ENCODE data around the gene CCL11.

DNA sequence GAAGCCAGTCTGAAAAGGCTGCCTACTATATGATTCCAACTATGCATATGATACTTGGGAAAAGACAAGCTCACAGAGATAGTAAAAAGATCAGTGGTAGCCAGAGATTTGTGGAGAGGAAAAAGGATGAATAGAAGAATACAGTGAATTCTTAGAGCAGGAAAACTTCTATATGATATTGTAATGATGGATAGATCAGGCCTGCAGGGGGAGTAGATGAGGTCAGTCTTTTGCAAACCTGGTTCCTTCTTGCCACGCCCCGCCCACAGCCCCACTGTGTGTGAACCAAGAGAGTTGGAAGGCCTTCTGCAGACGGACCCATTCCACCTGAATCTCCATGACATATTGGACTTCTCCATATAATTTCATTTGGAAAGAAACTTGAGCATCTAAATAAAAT, 32.9 kb downstream of the CCL11 start:
- TF ChIP-seq, protein P1, sequence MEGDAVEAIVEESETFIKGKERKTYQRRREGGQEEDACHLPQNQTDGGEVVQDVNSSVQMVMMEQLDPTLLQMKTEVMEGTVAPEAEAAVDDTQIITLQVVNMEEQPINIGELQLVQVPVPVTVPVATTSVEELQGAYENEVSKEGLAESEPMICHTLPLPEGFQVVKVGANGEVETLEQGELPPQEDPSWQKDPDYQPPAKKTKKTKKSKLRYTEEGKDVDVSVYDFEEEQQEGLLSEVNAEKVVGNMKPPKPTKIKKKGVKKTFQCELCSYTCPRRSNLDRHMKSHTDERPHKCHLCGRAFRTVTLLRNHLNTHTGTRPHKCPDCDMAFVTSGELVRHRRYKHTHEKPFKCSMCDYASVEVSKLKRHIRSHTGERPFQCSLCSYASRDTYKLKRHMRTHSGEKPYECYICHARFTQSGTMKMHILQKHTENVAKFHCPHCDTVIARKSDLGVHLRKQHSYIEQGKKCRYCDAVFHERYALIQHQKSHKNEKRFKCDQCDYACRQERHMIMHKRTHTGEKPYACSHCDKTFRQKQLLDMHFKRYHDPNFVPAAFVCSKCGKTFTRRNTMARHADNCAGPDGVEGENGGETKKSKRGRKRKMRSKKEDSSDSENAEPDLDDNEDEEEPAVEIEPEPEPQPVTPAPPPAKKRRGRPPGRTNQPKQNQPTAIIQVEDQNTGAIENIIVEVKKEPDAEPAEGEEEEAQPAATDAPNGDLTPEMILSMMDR (IDR thresholded peaks at IDR 0.05) = no peak
- TF ChIP-seq POLR2A (IDR thresholded peaks at IDR 0.05) (no peak), POLR2AphosphoS5 (IDR thresholded peaks at IDR 0.05) (no peak)
